GM12873 (cell line): ENCODE results near the gene MEX3D.

Source experiments
- TF ChIP-seq, protein P1 (sequence below): IDR thresholded peaks from 2 replicates; pipeline ENCODE4 v1.5.1; 2012; ENCODE audit warnings: low read depth, mild to moderate bottlenecking, moderate library complexity, low read length, control low read depth; ENCODE audit not compliant: insufficient read depth; ENCODE audit errors: missing control alignments

Gene MEX3D

DNA sequence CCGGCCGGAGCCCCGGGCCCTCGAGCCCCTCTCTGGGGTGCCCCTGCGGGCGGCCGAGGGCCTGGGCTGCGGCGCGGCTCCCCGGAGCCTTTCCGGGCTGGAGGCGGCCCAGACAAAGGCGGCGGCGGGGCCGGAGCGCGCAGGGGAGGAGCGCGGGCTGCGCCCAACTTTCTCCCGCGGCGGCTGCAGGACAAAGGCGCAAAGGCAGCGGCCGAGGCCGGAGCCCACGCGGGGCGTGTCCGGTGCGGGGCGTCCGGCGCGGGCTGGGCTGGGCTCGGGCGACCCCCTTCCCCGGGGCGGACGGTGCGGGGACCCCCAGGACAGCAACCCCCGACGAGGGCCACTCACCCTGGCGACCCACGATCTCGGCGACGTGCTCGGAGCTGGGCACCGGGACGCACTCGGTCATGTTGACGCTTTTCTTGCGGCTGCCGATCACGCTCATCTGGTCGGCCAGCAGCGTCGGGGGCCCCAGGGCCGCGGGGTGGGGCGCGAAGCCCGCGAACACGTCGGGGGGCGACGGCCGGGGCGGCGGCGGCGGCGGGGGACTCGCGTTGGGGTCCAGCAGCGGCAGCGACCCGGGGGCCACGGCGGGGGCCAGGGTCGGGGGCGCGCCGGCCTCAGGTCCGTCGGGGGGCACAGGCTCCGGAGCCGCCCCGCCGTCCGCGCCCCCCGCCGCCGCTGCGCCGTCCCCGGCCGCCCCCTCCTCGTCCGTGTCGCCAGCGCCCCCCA, 843 bp downstream of the MEX3D start:
- TF ChIP-seq, protein P1, sequence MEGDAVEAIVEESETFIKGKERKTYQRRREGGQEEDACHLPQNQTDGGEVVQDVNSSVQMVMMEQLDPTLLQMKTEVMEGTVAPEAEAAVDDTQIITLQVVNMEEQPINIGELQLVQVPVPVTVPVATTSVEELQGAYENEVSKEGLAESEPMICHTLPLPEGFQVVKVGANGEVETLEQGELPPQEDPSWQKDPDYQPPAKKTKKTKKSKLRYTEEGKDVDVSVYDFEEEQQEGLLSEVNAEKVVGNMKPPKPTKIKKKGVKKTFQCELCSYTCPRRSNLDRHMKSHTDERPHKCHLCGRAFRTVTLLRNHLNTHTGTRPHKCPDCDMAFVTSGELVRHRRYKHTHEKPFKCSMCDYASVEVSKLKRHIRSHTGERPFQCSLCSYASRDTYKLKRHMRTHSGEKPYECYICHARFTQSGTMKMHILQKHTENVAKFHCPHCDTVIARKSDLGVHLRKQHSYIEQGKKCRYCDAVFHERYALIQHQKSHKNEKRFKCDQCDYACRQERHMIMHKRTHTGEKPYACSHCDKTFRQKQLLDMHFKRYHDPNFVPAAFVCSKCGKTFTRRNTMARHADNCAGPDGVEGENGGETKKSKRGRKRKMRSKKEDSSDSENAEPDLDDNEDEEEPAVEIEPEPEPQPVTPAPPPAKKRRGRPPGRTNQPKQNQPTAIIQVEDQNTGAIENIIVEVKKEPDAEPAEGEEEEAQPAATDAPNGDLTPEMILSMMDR: no peak

DNA sequence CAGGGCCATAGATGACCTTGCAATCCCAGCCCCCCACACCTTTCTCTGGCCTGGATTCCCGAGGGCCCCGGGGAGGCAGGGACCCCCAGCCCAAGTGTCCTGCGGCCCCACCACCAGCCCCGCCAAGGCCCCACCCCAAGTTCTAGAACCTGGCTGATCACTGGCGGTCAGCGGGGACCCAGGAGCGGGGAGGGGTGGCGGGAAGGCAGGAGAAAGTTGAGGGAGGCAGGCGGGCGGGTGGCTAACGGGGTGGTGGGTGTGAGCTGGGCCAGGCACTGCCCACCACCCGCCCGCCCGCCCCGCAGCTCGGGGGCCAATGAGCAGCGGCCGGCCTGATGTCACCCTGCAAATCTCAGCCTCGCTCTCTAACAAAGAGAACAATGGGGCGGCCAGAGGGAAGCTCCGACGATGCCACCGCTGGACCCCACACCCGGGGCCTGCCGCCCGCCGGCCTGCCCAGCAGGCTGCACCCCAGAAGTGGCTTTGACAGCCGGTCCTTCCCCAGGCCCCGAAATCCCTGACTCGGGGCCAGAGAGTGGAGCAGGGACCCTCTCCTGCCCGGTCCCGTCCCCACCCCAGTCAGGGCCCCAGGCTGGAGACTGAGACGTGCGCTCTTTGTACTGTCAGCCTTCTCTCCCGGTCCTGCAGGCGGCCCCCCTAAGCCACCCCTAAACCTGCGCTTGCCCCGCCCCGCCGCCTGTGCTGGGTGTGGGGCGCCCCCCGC, 1.6 kb downstream of the MEX3D start:
- TF ChIP-seq, protein P1: no peak

DNA sequence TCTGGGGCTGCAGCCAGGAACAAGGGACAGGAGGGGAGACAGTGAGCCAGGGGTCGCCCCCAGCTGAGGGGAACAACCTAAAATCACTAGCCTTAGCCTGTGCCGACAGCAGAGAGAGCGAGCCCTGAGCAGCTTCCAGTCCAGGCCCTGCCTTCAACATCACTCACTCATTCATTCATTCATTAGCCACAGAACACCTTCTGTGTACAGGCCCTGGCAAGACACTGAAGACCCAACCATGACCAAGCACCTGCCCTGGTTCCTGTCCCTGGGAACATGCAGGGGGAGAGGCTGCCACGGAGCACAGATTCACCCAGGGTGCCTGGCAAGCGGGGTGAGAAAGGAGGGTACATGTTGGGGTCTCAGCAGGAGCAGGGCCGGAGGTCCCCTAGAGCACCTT, 4.9 kb downstream of the MEX3D start:
- TF ChIP-seq, protein P1: no peak

DNA sequence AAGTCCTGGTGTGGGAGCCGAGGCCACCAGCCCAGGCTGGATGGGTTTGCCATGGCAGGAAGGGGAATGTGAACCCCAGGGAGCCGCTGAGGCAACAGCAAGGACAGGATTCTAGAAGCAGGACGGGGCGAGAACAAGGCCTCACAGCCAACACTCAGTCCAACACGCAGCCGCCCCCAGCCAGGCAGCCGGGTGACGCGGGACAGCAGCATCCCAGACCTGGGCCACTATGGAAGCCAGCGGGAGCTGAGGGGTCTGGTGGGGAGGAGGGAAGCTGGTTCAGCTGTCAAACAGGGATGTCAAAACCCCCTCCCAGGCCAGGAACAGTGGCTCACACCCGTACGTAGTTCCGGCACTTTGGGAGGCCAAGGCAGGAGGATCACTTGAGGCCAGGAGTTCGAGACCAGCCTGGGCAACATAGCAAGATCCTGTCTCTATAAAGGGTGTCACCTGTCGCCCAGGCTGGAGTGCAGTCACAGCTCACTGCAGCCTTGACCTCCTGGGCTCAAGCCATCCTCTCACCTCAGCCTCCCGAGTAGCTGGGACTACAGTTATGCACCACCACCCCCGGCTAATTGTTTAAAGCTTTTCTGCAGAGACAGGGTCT, 6.8 kb downstream of the MEX3D start:
- TF ChIP-seq, protein P1: no peak

DNA sequence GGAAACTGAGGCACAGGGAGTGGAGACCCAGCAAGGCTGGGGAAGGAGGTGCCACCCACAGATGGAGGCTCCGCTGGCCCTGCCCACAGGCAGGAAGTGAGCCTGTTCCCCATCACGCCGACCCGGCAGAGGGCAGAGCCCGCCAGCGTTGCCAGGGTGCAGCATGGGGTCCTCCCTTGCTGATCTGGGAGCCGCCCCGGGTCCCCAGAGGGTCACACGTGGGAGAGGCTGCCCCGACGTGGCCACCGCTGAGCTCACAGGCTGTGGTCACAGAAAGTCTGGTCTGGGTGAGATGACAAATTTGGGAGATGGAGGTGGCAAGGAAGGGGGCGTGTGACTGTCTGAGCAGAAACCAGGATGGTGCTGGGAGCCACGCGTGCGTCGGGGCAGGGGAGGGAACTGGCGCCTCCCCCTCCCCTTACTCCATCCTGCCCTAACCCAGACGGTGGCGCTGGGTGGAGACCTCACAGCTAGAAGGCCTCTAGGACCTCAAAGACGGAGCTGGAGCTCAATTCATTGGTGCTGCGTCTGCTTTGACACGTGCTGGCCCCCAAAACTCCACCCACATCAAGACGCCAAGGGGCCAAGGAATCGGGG, 7.7 kb downstream of the MEX3D start:
- TF ChIP-seq, protein P1: no peak

DNA sequence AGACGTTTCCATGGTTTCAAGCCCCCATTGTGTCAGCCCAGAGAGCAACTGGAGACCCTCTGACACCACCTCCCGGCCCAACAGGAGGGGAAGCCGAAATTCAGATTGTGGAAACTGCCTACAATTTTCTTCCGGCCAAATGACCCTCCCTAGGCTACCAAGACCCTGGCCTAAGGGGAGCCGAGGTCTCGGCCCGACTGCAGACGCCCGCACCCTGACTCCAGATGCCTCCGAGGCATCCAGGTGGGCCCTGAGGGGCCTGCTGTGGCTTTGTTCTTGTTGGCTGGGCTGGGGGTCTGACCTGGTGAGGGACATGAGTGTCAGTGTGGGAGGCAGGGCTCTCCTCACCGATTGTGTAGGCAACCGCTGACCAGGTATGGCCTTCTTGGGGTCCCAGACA, 9.6 kb downstream of the MEX3D start:
- TF ChIP-seq, protein P1: no peak
